OCI-LY3 (cell line): Measurements from ENCODE around the gene GDPD4.

ENCODE experiments used
- H2AFZ ChIP-seq: fragments of 200-600, 300-600 bp; shearing (Covaris generic); 2 replicates; pipeline ENCODE4 v1.6.0; 2014; ENCODE audit warnings: antibody characterized with exemption, low read depth, low read length
- H3K27ac ChIP-seq: fragments of 200-600, 300-600 bp; sonication (generic); 2 replicates; pipeline ENCODE4 v1.5.1; 2014; ENCODE audit warnings: mild to moderate bottlenecking, low read length, moderate library complexity, mixed read lengths
- H3K27me3 ChIP-seq: fragments of 200-600, 300-600 bp; sonication (generic); 2 replicates; pipeline ENCODE4 v1.6.1; 2014; ENCODE audit warnings: low read depth, low read length, mixed read lengths
- H3K36me3 ChIP-seq: fragments of 200-600, 300-600 bp; sonication (generic); replicated peaks from 2 replicates; pipeline ENCODE3; 2014; ENCODE audit warnings: low read depth, low read length, mixed read lengths
- H3K4me1 ChIP-seq: fragments of 300-600, 200-600 bp; sonication (generic); 2 replicates; pipeline ENCODE4 v1.6.1; 2014; ENCODE audit warnings: low read length, mixed read lengths
- H3K4me2 ChIP-seq: fragments of 200-600, 300-600 bp; sonication (generic); 2 replicates; pipeline ENCODE4 v1.6.1; 2014; ENCODE audit warnings: low read length, mixed read lengths
- H3K4me3 ChIP-seq: fragments of 300-600, 200-600 bp; sonication (generic); 2 replicates; pipeline ENCODE4 v1.5.1; 2014; ENCODE audit warnings: antibody characterized with exemption, mild to moderate bottlenecking, low read length, moderate library complexity
- H3K79me2 ChIP-seq: fragments of 300-600, 200-600 bp; shearing (Covaris generic); 2 replicates; pipeline ENCODE4 v1.6.1; 2014; ENCODE audit warnings: mild to moderate bottlenecking, low read length, mixed read lengths
- H3K9ac ChIP-seq: fragments of 300-600, 200-600 bp; shearing (Covaris generic); 2 replicates; pipeline ENCODE4 v1.6.0; 2014; ENCODE audit warnings: mild to moderate bottlenecking, low read length, moderate library complexity
- H3K9me3 ChIP-seq: fragments of 200-600, 300-600 bp; shearing (Covaris generic); 2 replicates; pipeline ENCODE4 v1.6.1; 2014; ENCODE audit warnings: low read length, mixed read lengths; ENCODE audit not compliant: insufficient read depth
- H4K20me1 ChIP-seq: fragments of 200-600, 300-600 bp; sonication (generic); 2 replicates; pipeline ENCODE4 v1.6.1; 2016; ENCODE audit warnings: low read length, mixed read lengths; ENCODE audit not compliant: insufficient read depth
- EZH2phosphoT487 ChIP-seq: fragments of 200-600 bp; shearing (Covaris generic); IDR thresholded peaks from 2 replicates; pipeline ENCODE4 v1.6.1; 2018; ENCODE audit warnings: antibody characterized with exemption, mixed run types, low read depth
- TF ChIP-seq, protein P1 (sequence below): fragments of 200-600, 300-600 bp; sonication (generic); IDR thresholded peaks from 2 replicates; pipeline ENCODE4 v1.5.1; 2014; ENCODE audit warnings: antibody characterized with exemption, low read length, low read depth

Gene GDPD4

DNA sequence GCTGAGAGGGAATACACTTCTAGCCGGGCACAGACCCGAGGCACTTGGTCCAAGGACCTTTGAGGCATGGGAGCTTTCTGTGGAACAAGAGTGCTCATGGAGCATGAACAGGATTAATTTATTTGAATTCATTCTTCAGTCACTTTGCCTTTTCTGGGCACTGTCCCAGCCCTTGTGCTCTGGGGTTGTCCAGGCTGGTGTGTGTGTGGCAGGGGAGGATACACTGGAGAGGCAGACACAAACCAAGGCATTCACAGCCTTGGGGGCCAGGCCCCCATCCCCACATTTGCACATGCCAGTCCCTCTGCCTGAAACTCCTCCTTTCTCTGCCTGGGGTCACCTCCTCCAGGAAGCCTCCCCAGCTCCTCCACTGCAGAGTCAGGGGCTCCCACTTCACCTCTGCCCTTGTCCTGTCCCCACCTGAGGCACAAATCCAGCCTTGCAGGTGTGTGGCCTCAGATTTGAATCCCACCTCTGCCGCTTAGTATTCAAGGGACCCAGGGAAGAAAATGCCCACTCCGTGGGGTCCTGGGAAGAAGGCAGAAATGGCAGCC is 118.0 kb downstream of the GDPD4 start:
- Histone ChIP-seq H3K27me3 (no peaks in the 10 kb centered on the region), H3K79me2 (no peaks in the 10 kb centered on the region), H3K27ac (no peak overlapping the region), H4K20me1 (no peaks in the 10 kb centered on the region), H3K36me3 (no peaks in the 10 kb centered on the region), H3K4me3 (no peak overlapping the region), H3K9ac (no peak overlapping the region), H2AFZ (no peak overlapping the region), H3K4me2 (no peak overlapping the region), H3K9me3 (no peaks in the 10 kb centered on the region), H3K4me1 (peaks cover 12% of the 10 kb centered on the region)
- TF ChIP-seq EZH2phosphoT487 = no peak
- TF ChIP-seq, protein P1, sequence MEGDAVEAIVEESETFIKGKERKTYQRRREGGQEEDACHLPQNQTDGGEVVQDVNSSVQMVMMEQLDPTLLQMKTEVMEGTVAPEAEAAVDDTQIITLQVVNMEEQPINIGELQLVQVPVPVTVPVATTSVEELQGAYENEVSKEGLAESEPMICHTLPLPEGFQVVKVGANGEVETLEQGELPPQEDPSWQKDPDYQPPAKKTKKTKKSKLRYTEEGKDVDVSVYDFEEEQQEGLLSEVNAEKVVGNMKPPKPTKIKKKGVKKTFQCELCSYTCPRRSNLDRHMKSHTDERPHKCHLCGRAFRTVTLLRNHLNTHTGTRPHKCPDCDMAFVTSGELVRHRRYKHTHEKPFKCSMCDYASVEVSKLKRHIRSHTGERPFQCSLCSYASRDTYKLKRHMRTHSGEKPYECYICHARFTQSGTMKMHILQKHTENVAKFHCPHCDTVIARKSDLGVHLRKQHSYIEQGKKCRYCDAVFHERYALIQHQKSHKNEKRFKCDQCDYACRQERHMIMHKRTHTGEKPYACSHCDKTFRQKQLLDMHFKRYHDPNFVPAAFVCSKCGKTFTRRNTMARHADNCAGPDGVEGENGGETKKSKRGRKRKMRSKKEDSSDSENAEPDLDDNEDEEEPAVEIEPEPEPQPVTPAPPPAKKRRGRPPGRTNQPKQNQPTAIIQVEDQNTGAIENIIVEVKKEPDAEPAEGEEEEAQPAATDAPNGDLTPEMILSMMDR = no peak

DNA sequence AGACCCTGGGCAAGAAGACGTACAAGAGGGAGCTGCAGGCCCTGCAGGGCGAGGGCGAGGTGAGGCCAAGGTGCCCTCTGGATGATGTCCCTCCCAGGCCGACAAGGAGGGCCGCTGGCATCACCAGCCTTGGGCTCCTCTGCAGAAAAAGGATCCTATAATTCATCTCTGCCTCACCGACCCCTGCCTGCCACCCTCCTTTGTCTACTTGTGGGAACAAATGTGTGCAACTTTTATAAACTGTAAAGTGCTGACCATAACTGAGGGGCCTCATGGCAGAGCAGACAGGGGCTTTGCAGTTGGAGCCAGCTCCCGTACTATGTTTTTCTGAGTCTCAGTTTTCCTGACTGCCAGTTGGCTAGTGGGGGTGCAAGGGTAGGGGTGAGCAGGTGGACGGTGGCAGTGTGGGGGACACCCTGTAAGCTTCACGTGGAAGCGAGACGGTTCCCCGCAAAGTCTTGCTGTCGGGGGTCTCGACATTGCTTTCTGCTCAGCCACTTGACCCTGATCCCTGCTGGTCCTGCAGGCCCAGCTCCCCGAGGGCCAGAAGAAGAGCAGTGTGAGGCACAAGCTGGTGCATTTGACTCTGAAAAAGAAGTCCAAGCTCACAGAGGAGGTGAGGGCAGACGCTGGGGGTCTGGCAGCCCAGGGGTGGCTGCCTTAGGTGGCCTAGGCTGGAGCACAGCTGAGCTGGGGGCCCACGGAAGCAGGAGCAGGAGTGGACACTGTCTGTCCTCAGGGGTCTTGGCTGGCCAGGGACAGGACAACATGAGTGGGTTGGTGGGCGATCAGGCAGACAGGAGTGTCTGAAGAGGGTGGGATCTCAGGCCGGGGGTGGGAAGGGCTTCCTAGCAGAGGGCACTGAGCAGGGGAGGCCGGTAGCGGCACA is 118.7 kb downstream of the GDPD4 start:
- Histone ChIP-seq H3K4me3 (no peak overlapping the region), H3K27ac (no peak overlapping the region), H3K4me2 (no peak overlapping the region), H3K27me3 (no peaks in the 10 kb centered on the region), H4K20me1 (no peaks in the 10 kb centered on the region), H3K79me2 (no peaks in the 10 kb centered on the region), H3K9me3 (no peaks in the 10 kb centered on the region), H3K9ac (no peak overlapping the region), H3K36me3 (no peaks in the 10 kb centered on the region), H2AFZ (no peak overlapping the region), H3K4me1 (peaks cover 12% of the 10 kb centered on the region)
- TF ChIP-seq EZH2phosphoT487 = no peak
- TF ChIP-seq, protein P1 = no peak

DNA sequence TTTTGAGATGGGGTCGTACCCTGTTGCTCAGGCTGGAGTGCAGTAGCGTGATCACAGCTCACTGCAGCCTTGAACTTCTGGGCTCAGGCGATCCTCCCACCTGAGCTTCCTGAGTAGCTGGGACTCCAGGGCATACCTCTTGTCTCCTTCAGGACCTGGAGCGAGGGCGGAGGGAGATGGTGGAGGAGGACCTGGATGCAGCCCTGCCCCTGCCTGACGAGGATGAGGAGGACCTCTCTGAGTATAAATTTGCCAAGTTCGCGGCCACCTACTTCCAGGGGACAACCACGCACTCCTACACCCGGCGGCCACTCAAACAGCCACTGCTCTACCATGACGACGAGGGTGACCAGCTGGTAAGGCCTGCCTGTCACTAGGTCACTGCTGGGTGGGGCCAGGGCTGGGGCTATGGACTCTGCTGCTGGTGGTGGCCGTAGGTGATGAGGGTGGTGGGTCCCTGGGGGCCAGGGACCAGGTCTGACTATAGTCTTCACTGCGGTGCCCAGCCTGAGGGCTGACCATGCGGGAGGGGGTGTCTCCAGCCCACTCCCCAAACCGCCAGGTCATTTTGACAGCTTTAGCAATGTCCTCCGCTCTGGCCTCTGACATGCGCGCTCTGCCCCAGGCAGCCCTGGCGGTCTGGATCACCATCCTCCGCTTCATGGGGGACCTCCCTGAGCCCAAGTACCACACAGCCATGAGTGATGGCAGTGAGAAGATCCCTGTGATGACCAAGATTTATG is 119.5 kb downstream of the GDPD4 start:
- H3K79me2 ChIP-seq = no peaks in the 10 kb centered on the region
- no peaks in the 10 kb centered on the region for H4K20me1 ChIP-seq
- no peak overlapping the region for H3K4me2 ChIP-seq
- H3K4me1 ChIP-seq = peaks cover 9% of the 10 kb centered on the region
- H2AFZ ChIP-seq = no peak overlapping the region
- H3K4me3 ChIP-seq = no peak overlapping the region
- no peak overlapping the region for H3K9ac ChIP-seq
- no peaks in the 10 kb centered on the region for H3K27me3 ChIP-seq
- no peak overlapping the region for H3K27ac ChIP-seq
- H3K36me3 ChIP-seq = no peaks in the 10 kb centered on the region
- H3K9me3 ChIP-seq = no peaks in the 10 kb centered on the region
- TF ChIP-seq EZH2phosphoT487 = no peak
- TF ChIP-seq, protein P1 = no peak

DNA sequence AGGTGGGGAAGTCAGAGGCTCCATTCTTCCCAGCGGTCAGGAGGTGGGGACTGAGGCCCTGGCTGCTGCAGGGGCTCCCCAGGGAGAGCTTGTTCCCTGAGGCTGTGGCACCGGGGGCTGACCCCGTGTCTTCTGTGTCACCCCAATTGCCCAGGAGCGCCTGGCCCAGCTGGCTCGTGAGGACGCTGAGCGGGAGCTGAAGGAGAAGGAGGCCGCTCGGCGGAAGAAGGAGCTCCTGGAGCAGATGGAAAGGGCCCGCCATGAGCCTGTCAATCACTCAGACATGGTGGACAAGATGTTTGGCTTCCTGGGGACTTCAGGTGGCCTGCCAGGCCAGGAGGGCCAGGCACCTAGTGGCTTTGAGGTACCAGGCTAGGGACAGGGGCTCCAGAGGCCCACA is 120.3 kb downstream of the GDPD4 start:
- H2AFZ ChIP-seq = no peak overlapping the region
- no peak overlapping the region for H3K27ac ChIP-seq
- H3K4me1 ChIP-seq = peaks cover 1% of the 10 kb centered on the region
- H3K4me2 ChIP-seq = no peak overlapping the region
- no peak overlapping the region for H3K4me3 ChIP-seq
- no peaks in the 10 kb centered on the region for H4K20me1 ChIP-seq
- H3K36me3 ChIP-seq = no peaks in the 10 kb centered on the region
- no peaks in the 10 kb centered on the region for H3K79me2 ChIP-seq
- H3K27me3 ChIP-seq = no peaks in the 10 kb centered on the region
- H3K9me3 ChIP-seq = no peaks in the 10 kb centered on the region
- H3K9ac ChIP-seq = no peak overlapping the region
- no peak for TF ChIP-seq EZH2phosphoT487
- TF ChIP-seq, protein P1 = no peak
